Measurements from ENCODE around the gene MERTK. TPM values are rescaled to one million over a fixed set of nuclear protein-coding genes. Genes with fewer than 3 reads are reported as not detected.

The MERTK gene
- total RNA-seq, 6 donors from 2014 or later = 15.5 to 141 (median 21.9) TPM

GRCh38 chr2:111995148-111995547, 96.7 kb downstream of the MERTK start:
- Histone ChIP-seq H3K27ac (no peak overlapping the region), H3K27me3 (no peaks in the 10 kb centered on the region), H3K4me1 (no peaks in the 10 kb centered on the region), H3K9me3 (no peaks in the 10 kb centered on the region), H3K36me3 (peaks cover 0 to 42% (median 11%) of the 10 kb centered on the region in 4 donors), H3K4me3 (no peak overlapping the region)
- no peak for ATAC-seq (ENCODE audit: low FRiP score in 2 of 2)
- TF ChIP-seq EP300 (IDR thresholded peaks at IDR 0.05) (no peak), CTCF (IDR thresholded peaks at IDR 0.05) (no peak), POLR2AphosphoS5 (IDR thresholded peaks at IDR 0.05) (no peak), POLR2A (IDR thresholded peaks at IDR 0.05) (no peak)
- WGBS, 2 donors = 92 to 97% methylated on average over 5 of the region's 5 CpGs
- no peak for DNase-seq

GRCh38 chr2:111999809-112000208, 101.4 kb downstream of the MERTK start:
- Histone ChIP-seq H3K9me3 (no peaks in the 10 kb centered on the region), H3K4me1 (peaks cover 0 to 5% (median 0%) of the 10 kb centered on the region in 4 donors), H3K4me3 (no peak overlapping the region), H3K27ac (no peak overlapping the region), H3K36me3 (peaks cover 0 to 39% (median 14%) of the 10 kb centered on the region in 4 donors), H3K27me3 (no peaks in the 10 kb centered on the region)
- no peak for TF ChIP-seq CTCF (IDR thresholded peaks at IDR 0.05)
- no peak for TF ChIP-seq EP300 (IDR thresholded peaks at IDR 0.05)
- TF ChIP-seq POLR2A (IDR thresholded peaks at IDR 0.05) = no peak
- no peak for TF ChIP-seq POLR2AphosphoS5 (IDR thresholded peaks at IDR 0.05)
- no peak for ATAC-seq (ENCODE audit: low FRiP score in 2 of 2)
- DNase-seq = no peak
- 69 to 90% methylated on average over 4 of the region's 4 CpGs for WGBS, 2 donors

- no peak overlapping the region for H3K4me3 ChIP-seq
- H3K27me3 ChIP-seq = no peaks in the 10 kb centered on the region
- no peak for DNase-seq
- 77 to 85% methylated on average over 5 of the region's 5 CpGs for WGBS, 2 donors
- no peak overlapping the region for H3K27ac ChIP-seq
- no peak for TF ChIP-seq POLR2A (IDR thresholded peaks at IDR 0.05)
- no peak for ATAC-seq (ENCODE audit: low FRiP score in 2 of 2)
- peaks cover 0 to 5% (median 0%) of the 10 kb centered on the region in 4 donors for H3K4me1 ChIP-seq
- H3K9me3 ChIP-seq = no peaks in the 10 kb centered on the region
- peaks cover 0 to 32% (median 14%) of the 10 kb centered on the region in 4 donors for H3K36me3 ChIP-seq
Measured at GRCh38 chr2:112000399-112001135, 102.2 kb downstream of the MERTK start.

- Histone ChIP-seq H3K27ac (peak overlapping the region in 1 of 4 donors; percentile 7), H3K36me3 (peaks cover 0 to 27% (median 14%) of the 10 kb centered on the region in 4 donors), H3K4me1 (peaks cover 0 to 5% (median under 1%) of the 10 kb centered on the region in 4 donors), H3K4me3 (no peak overlapping the region), H3K9me3 (no peaks in the 10 kb centered on the region), H3K27me3 (no peaks in the 10 kb centered on the region)
- WGBS, 2 donors = 58 to 60% methylated on average over 4 of the region's 4 CpGs
- DNase-seq (no peak), ATAC-seq (ENCODE audit: low FRiP score in 2 of 2) (peak; percentile 52 to 62)
- no peak for TF ChIP-seq POLR2A (IDR thresholded peaks at IDR 0.05)
- no peak for TF ChIP-seq POLR2AphosphoS5 (IDR thresholded peaks at IDR 0.05)
- TF ChIP-seq CTCF (IDR thresholded peaks at IDR 0.05) = no peak
Measured at GRCh38 chr2:112001136-112001715, 102.8 kb downstream of the MERTK start.

GRCh38 chr2:112001942-112002341, 103.5 kb downstream of the MERTK start:
- H3K4me3 ChIP-seq = no peak overlapping the region
- H3K27ac ChIP-seq = peak overlapping the region in 1 of 4 donors; percentile 37
- DNase-seq = no peak
- TF ChIP-seq POLR2A (IDR thresholded peaks at IDR 0.05) = no peak
- TF ChIP-seq EP300 (IDR thresholded peaks at IDR 0.05) = no peak
- TF ChIP-seq CTCF (IDR thresholded peaks at IDR 0.05) = no peak
- no peak for TF ChIP-seq POLR2AphosphoS5 (IDR thresholded peaks at IDR 0.05)
- H3K36me3 ChIP-seq = peaks cover 0 to 23% (median 14%) of the 10 kb centered on the region in 4 donors
- no peaks in the 10 kb centered on the region for H3K9me3 ChIP-seq
- no peak for ATAC-seq (ENCODE audit: low FRiP score in 2 of 2)
- H3K27me3 ChIP-seq = no peaks in the 10 kb centered on the region
- peaks cover 0 to 5% (median 1%) of the 10 kb centered on the region in 4 donors for H3K4me1 ChIP-seq
